Mammary epithelial cell (primary cell): Measurements from ENCODE around the gene IL1R2.

ENCODE experiments used
- CTCF ChIP-seq, 2 donors: IDR thresholded peaks in 1 of 2; conservative IDR thresholded peaks in 1 of 2; 2 replicates each; pipeline ENCODE4 v1.5.1; 2011 to 2012; ENCODE audit warnings: inconsistent platforms in 2 of 2, low read length in 2 of 2, mild to moderate bottlenecking in 2 of 2, control low read depth in 1 of 2, low read depth in 1 of 2; ENCODE audit not compliant: insufficient read depth in 1 of 2; ENCODE audit errors: extremely low read depth in 1 of 2
- EZH2 ChIP-seq: IDR thresholded peaks from 2 replicates; pipeline ENCODE4 v1.6.1; 2012; ENCODE audit warnings: low read length, inconsistent platforms, borderline replicate concordance

GRCh38 chr2:102072741-102073140 is 81.0 kb downstream of the IL1R2 start:
- no peak for TF ChIP-seq CTCF (conservative IDR thresholded peaks at IDR 0.05 in 1 of 2, IDR thresholded peaks at IDR 0.05 in 1 of 2; ENCODE audit: extremely low read depth in 1 of 2, insufficient read depth in 1 of 2, low read depth in 1 of 2, low read length in 2 of 2)
- no peak for TF ChIP-seq EZH2
